Measurements from ENCODE around the gene IZUMO2. TPM values are rescaled to one million over a fixed set of nuclear protein-coding genes. Genes with fewer than 3 reads are reported as not detected.

Gene IZUMO2
- total RNA-seq, 2 donors from 2014 or later, result not detected

- Mint-ChIP-seq H3K27ac (no peak overlapping the region), H3K27me3 (peaks cover 60% of the 10 kb centered on the region), H3K4me3 (no peak overlapping the region), H3K36me3 (ENCODE audit: low read depth) (peaks cover 13% of the 10 kb centered on the region), H3K4me1 (no peaks in the 10 kb centered on the region)
- no peak for ATAC-seq
- H3K9me3 ChIP-seq (ENCODE audit: control insufficient read depth, low read length, poor library complexity, severe bottlenecking), result no peaks in the 10 kb centered on the region
- no peak for DNase-seq
Measured at GRCh38 chr19:50197348-50197747, 34.3 kb upstream of the IZUMO2 start.

DNA sequence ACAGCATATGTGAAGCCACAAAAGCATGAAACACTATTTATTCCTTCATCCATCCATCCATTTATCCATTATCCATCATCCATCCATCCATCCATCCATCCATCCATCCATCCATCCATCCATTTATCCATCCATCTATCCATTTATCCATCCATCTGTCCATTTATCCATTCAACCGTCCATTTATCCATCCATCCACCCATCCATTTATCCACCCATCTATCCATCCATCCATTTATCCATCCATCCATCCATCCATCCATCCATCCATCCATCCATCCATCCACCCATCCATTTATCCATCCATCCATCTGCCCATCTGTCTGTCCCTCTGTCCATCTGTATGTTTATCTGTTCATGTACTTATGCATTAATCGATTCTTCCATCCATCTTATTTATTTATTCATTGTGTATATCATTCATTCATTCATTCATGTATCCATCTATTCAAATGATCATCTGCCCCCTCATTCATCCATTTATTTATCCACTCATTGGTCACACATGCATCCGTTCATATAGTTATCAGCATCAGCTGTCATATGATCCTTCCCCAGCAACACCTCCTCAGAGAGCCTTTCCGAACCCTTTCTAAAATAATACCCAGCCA is 33.3 kb upstream of the IZUMO2 start:
- no peak overlapping the region for H3K4me3 Mint-ChIP-seq
- no peak overlapping the region for H3K27ac Mint-ChIP-seq
- H3K36me3 Mint-ChIP-seq (ENCODE audit: low read depth), result peaks cover 10% of the 10 kb centered on the region
- H3K9me3 ChIP-seq (ENCODE audit: control insufficient read depth, low read length, poor library complexity, severe bottlenecking), result no peaks in the 10 kb centered on the region
- no peak for DNase-seq
- ATAC-seq, result no peak
- no peaks in the 10 kb centered on the region for H3K4me1 Mint-ChIP-seq
- peaks cover 51% of the 10 kb centered on the region for H3K27me3 Mint-ChIP-seq

- ATAC-seq (no peak), DNase-seq (no peak)
- no peaks in the 10 kb centered on the region for H3K9me3 ChIP-seq (ENCODE audit: control insufficient read depth, low read length, poor library complexity, severe bottlenecking)
- H3K36me3 Mint-ChIP-seq (ENCODE audit: low read depth), result peaks cover 8% of the 10 kb centered on the region
- no peak overlapping the region for H3K27ac Mint-ChIP-seq
- no peaks in the 10 kb centered on the region for H3K4me1 Mint-ChIP-seq
- H3K4me3 Mint-ChIP-seq, result no peak overlapping the region
- H3K27me3 Mint-ChIP-seq, result peaks cover 52% of the 10 kb centered on the region
Measured at GRCh38 chr19:50195224-50195623, 32.1 kb upstream of the IZUMO2 start.

DNA sequence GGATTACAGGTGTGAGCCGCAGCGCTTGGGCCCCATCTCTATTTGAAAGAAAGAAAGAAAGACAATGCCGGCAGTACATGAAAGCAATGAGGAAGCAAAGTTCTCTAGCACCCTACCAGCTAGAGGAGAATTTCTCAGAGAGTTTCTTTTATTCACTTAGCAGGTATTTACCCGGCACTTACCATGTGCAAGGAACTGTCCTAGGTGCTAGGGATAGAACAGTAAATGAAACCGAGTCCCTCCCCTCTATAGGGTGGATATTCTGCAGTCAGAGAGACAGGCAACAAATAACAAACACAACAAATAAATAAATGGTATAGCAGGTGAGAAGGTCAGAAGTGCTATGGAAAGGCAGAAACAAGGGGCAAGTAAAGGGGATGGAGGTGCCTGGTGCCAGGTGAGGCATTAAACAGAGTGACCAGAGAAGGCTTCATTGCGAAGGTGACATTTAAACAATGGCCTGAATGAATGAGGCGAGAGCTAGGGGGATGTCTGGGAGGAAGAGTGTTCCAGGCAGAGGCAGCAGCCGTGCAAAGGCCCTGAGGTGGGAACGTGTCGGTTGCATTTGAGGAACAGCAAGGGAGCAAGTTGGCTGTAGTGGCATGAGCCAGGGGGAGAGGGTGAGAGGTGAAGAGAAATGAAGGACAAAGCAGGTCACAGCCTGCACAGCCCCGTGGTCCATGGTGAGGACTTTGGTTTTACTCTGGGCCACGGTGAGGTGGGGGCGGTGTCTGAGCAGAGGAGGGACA is 29.6 kb upstream of the IZUMO2 start:
- DNase-seq (no peak), ATAC-seq (no peak)
- Mint-ChIP-seq H3K27me3 (peaks cover 38% of the 10 kb centered on the region), H3K4me3 (no peak overlapping the region), H3K27ac (no peak overlapping the region), H3K36me3 (ENCODE audit: low read depth) (peaks cover 8% of the 10 kb centered on the region), H3K4me1 (no peaks in the 10 kb centered on the region)
- H3K9me3 ChIP-seq (ENCODE audit: control insufficient read depth, low read length, poor library complexity, severe bottlenecking), result no peaks in the 10 kb centered on the region

DNA sequence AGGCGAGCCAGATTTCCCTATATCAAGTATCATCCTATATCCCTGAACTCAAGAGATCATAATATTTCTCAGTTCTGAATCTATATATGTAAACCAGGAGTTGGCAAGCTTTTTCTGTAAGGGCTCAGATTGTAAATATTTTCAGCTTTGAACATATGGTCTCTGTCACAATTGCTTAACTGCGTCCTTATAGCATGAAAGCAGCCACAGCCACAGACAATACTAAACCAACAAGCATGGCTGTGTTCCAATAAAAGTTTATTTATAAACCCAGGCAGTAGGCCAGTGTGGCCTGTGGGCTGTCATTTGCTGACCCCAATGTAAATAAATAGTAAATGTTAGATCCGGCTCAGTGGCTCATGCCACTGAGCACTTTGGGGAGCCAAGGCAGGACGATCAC is 28.1 kb upstream of the IZUMO2 start:
- H3K27me3 Mint-ChIP-seq, result peaks cover 29% of the 10 kb centered on the region
- H3K4me1 Mint-ChIP-seq, result no peaks in the 10 kb centered on the region
- H3K36me3 Mint-ChIP-seq (ENCODE audit: low read depth), result peaks cover 6% of the 10 kb centered on the region
- no peak overlapping the region for H3K27ac Mint-ChIP-seq
- no peak overlapping the region for H3K4me3 Mint-ChIP-seq
- H3K9me3 ChIP-seq (ENCODE audit: control insufficient read depth, low read length, poor library complexity, severe bottlenecking), result no peaks in the 10 kb centered on the region
- no peak for ATAC-seq
- DNase-seq, result no peak

DNA sequence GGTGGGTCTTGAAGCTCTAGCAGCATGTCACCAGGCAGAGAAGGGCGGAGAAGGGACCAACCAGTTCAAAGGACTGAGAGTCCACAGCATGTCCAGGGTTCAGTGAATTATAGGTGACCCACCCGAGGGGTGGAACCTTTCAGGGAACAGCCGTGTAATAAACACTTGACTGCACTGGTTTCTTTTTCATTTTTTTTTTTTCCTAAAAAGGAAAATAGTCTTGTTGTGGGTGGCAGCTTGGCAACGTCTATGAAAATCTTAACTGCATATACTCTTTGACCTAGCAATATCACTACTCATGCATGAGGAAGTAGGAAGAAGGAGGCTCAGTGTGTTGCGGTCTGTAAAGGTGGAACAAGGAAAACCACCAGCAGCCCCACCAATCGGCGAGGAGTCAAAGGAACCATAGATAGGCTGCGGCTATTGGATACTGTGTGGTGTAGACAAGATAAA is 27.4 kb upstream of the IZUMO2 start:
- no peaks in the 10 kb centered on the region for H3K9me3 ChIP-seq (ENCODE audit: control insufficient read depth, low read length, poor library complexity, severe bottlenecking)
- Mint-ChIP-seq H3K36me3 (ENCODE audit: low read depth) (peaks cover 6% of the 10 kb centered on the region), H3K4me3 (no peak overlapping the region), H3K4me1 (no peaks in the 10 kb centered on the region), H3K27ac (no peak overlapping the region), H3K27me3 (peaks cover 21% of the 10 kb centered on the region)
- no peak for ATAC-seq
- DNase-seq, result no peak

GRCh38 chr19:50189331-50189730 is 26.2 kb upstream of the IZUMO2 start:
- H3K4me3 Mint-ChIP-seq, result no peak overlapping the region
- ATAC-seq (no peak), DNase-seq (no peak)
- H3K27ac Mint-ChIP-seq, result no peak overlapping the region
- H3K36me3 Mint-ChIP-seq (ENCODE audit: low read depth), result peaks cover 6% of the 10 kb centered on the region
- no peaks in the 10 kb centered on the region for H3K9me3 ChIP-seq (ENCODE audit: control insufficient read depth, low read length, poor library complexity, severe bottlenecking)
- no peaks in the 10 kb centered on the region for H3K4me1 Mint-ChIP-seq
- H3K27me3 Mint-ChIP-seq, result peaks cover 20% of the 10 kb centered on the region

- peaks cover 11% of the 10 kb centered on the region for H3K27me3 Mint-ChIP-seq
- no peak for DNase-seq
- ATAC-seq, result no peak
- H3K4me3 Mint-ChIP-seq, result no peak overlapping the region
- H3K4me1 Mint-ChIP-seq, result no peaks in the 10 kb centered on the region
- no peaks in the 10 kb centered on the region for H3K9me3 ChIP-seq (ENCODE audit: control insufficient read depth, low read length, poor library complexity, severe bottlenecking)
- peaks cover 6% of the 10 kb centered on the region for H3K36me3 Mint-ChIP-seq (ENCODE audit: low read depth)
- H3K27ac Mint-ChIP-seq, result no peak overlapping the region
Measured at GRCh38 chr19:50187937-50188336, 24.9 kb upstream of the IZUMO2 start.

DNA sequence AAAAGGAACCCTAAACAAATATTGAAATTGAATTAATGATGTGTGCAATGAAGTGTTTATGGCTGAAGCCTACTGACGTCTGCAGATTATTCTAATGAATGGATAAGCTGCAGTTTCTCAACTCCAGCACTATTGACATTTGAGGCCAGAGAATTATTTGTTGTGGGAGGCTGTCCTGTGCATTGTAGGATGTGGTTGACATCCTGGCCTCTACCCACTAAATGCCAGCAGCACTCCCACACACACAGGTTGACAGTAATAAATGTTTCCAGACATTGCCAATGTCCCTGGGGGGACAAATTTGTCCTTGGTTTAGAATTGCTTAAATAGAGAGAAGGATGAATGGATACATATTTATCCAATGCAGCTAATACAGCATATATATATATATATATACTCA is 21.1 kb upstream of the IZUMO2 start:
- DNase-seq (no peak), ATAC-seq (no peak)
- Mint-ChIP-seq H3K27ac (no peak overlapping the region), H3K36me3 (ENCODE audit: low read depth) (peaks cover 2% of the 10 kb centered on the region), H3K4me1 (no peaks in the 10 kb centered on the region), H3K27me3 (peaks cover 17% of the 10 kb centered on the region), H3K4me3 (no peak overlapping the region)
- no peaks in the 10 kb centered on the region for H3K9me3 ChIP-seq (ENCODE audit: control insufficient read depth, low read length, poor library complexity, severe bottlenecking)

DNA sequence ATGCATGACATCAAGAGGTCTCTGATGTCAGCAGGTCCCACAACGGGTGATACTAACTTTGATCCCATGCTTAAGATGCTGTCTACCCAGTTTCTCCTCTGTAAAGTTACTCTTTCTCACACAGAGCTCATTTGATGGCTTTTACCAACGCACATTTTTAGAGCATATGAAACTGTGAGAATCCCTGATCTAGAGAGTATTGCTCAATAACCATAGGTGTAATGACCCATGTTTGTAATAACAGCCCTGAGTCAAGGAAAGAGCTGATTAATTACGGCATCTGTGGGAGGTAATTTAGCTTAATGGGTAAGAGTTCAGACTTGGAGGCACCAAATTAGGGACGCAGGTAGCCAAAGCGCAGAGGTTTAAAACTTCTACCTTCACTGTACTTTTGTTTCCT is 18.0 kb upstream of the IZUMO2 start:
- no peak for ATAC-seq

GRCh38 chr19:50178859-50179537 is 15.9 kb upstream of the IZUMO2 start:
- Mint-ChIP-seq H3K4me3 (no peak overlapping the region), H3K4me1 (no peaks in the 10 kb centered on the region), H3K27me3 (peaks cover 27% of the 10 kb centered on the region), H3K27ac (no peak overlapping the region), H3K36me3 (ENCODE audit: low read depth) (no peaks in the 10 kb centered on the region)
- ATAC-seq (no peak), DNase-seq (no peak)
- no peaks in the 10 kb centered on the region for H3K9me3 ChIP-seq (ENCODE audit: control insufficient read depth, low read length, poor library complexity, severe bottlenecking)

More for the DNA sequence above, 18.0 kb upstream of the IZUMO2 start:
- Mint-ChIP-seq H3K4me3 (no peak overlapping the region), H3K27ac (no peak overlapping the region), H3K27me3 (peaks cover 27% of the 10 kb centered on the region), H3K36me3 (ENCODE audit: low read depth) (no peaks in the 10 kb centered on the region), H3K4me1 (no peaks in the 10 kb centered on the region)
- no peak for DNase-seq
- no peaks in the 10 kb centered on the region for H3K9me3 ChIP-seq (ENCODE audit: control insufficient read depth, low read length, poor library complexity, severe bottlenecking)

DNA sequence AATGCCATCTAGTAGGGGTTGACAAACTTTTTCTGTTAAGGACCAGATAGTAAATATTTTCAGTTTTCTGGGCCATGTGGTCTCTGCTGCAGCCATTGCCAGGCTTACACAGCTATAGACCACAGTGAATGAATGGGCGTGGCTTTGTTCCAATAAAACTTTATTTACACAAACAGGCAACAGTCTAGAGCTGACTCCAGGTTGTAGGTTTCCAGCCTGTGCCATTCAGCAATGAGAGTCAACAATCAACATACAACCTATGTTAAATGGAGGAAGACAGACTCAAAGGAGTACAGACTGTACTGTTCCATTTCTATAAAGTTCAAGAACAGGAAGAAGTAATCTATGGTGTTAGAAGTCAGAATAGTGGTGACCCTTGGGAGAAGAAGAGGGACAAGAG is 15.2 kb upstream of the IZUMO2 start:
- DNase-seq, result no peak
- H3K9me3 ChIP-seq (ENCODE audit: control insufficient read depth, low read length, poor library complexity, severe bottlenecking), result no peaks in the 10 kb centered on the region
- no peak overlapping the region for H3K27ac Mint-ChIP-seq
- no peak overlapping the region for H3K4me3 Mint-ChIP-seq
- no peaks in the 10 kb centered on the region for H3K36me3 Mint-ChIP-seq (ENCODE audit: low read depth)
- peaks cover 27% of the 10 kb centered on the region for H3K27me3 Mint-ChIP-seq
- no peak for ATAC-seq
- H3K4me1 Mint-ChIP-seq, result no peaks in the 10 kb centered on the region

GRCh38 chr19:50176775-50177174 is 13.7 kb upstream of the IZUMO2 start:
- H3K9me3 ChIP-seq (ENCODE audit: control insufficient read depth, low read length, poor library complexity, severe bottlenecking), result no peaks in the 10 kb centered on the region
- H3K4me1 Mint-ChIP-seq, result peaks cover 2% of the 10 kb centered on the region
- ATAC-seq (no peak), DNase-seq (no peak)
- H3K27me3 Mint-ChIP-seq, result peaks cover 29% of the 10 kb centered on the region
- no peak overlapping the region for H3K4me3 Mint-ChIP-seq
- no peaks in the 10 kb centered on the region for H3K36me3 Mint-ChIP-seq (ENCODE audit: low read depth)
- no peak overlapping the region for H3K27ac Mint-ChIP-seq
